ENCODE data around the gene ARL15. TPM values are rescaled to one million over a fixed set of nuclear protein-coding genes. Genes with fewer than 3 reads are reported as not detected.

Gene ARL15
- total RNA-seq, 2 experiments from 2014 or later, result 10.6 to 12.3 TPM

- no peak overlapping the region for H3K27ac Mint-ChIP-seq
- ChIA-PET CTCF (no interaction called here), POLR2A (no interaction called here)
- no peaks in the 10 kb centered on the region for H3K9me3 Mint-ChIP-seq (ENCODE audit: insufficient read depth)
- H3K27me3 Mint-ChIP-seq (ENCODE audit: low read depth), result no peaks in the 10 kb centered on the region
- H3K4me1 Mint-ChIP-seq (ENCODE audit: low read depth), result no peaks in the 10 kb centered on the region
- DNase-seq (no peak), ATAC-seq (no peak)
- H3K36me3 Mint-ChIP-seq (ENCODE audit: low read depth), result no peaks in the 10 kb centered on the region
- no peak overlapping the region for H3K4me3 Mint-ChIP-seq
Measured at GRCh38 chr5:54156577-54156976, 153.8 kb downstream of the ARL15 start.

GRCh38 chr5:54150841-54151240, 159.5 kb downstream of the ARL15 start:
- Mint-ChIP-seq H3K27me3 (ENCODE audit: low read depth) (no peaks in the 10 kb centered on the region), H3K4me3 (no peak overlapping the region), H3K36me3 (ENCODE audit: low read depth) (no peaks in the 10 kb centered on the region), H3K27ac (no peak overlapping the region), H3K4me1 (ENCODE audit: low read depth) (no peaks in the 10 kb centered on the region), H3K9me3 (ENCODE audit: insufficient read depth) (no peaks in the 10 kb centered on the region)
- CTCF ChIA-PET, result no interaction called here
- ATAC-seq, result no peak
- POLR2A ChIA-PET, result no interaction called here
- no peak for DNase-seq

GRCh38 chr5:54148858-54149257, 161.5 kb downstream of the ARL15 start:
- POLR2A ChIA-PET, result no interaction called here
- Mint-ChIP-seq H3K4me1 (ENCODE audit: low read depth) (no peaks in the 10 kb centered on the region), H3K9me3 (ENCODE audit: insufficient read depth) (no peaks in the 10 kb centered on the region), H3K27ac (no peak overlapping the region), H3K27me3 (ENCODE audit: low read depth) (no peaks in the 10 kb centered on the region), H3K36me3 (ENCODE audit: low read depth) (no peaks in the 10 kb centered on the region), H3K4me3 (no peak overlapping the region)
- CTCF ChIA-PET, result no interaction called here
- no peak for DNase-seq
- no peak for ATAC-seq

GRCh38 chr5:54148067-54148845, 162.1 kb downstream of the ARL15 start:
- H3K4me3 Mint-ChIP-seq, result no peak overlapping the region
- CTCF ChIA-PET, result interaction anchor here (0.5 kb wide), 1 partner anchor 327 kb away, joined by 3 read pairs; no protein-coding TSS in a partner anchor
- H3K36me3 Mint-ChIP-seq (ENCODE audit: low read depth), result no peaks in the 10 kb centered on the region
- DNase-seq (no peak), ATAC-seq (no peak)
- no peaks in the 10 kb centered on the region for H3K9me3 Mint-ChIP-seq (ENCODE audit: insufficient read depth)
- no peak overlapping the region for H3K27ac Mint-ChIP-seq
- H3K27me3 Mint-ChIP-seq (ENCODE audit: low read depth), result no peaks in the 10 kb centered on the region
- POLR2A ChIA-PET, result no interaction called here
- H3K4me1 Mint-ChIP-seq (ENCODE audit: low read depth), result no peaks in the 10 kb centered on the region

GRCh38 chr5:54146916-54147315, 163.5 kb downstream of the ARL15 start:
- POLR2A ChIA-PET, result no interaction called here
- no peaks in the 10 kb centered on the region for H3K36me3 Mint-ChIP-seq (ENCODE audit: low read depth)
- H3K9me3 Mint-ChIP-seq (ENCODE audit: insufficient read depth), result no peaks in the 10 kb centered on the region
- CTCF ChIA-PET, result no interaction called here
- no peaks in the 10 kb centered on the region for H3K4me1 Mint-ChIP-seq (ENCODE audit: low read depth)
- no peak overlapping the region for H3K27ac Mint-ChIP-seq
- ATAC-seq (no peak), DNase-seq (no peak)
- H3K4me3 Mint-ChIP-seq, result no peak overlapping the region
- H3K27me3 Mint-ChIP-seq (ENCODE audit: low read depth), result no peaks in the 10 kb centered on the region

- Mint-ChIP-seq H3K4me1 (ENCODE audit: low read depth) (no peaks in the 10 kb centered on the region), H3K27ac (no peak overlapping the region)
- CTCF ChIA-PET, result no interaction called here
Measured at GRCh38 chr5:54146390-54146789, 164.0 kb downstream of the ARL15 start.

GRCh38 chr5:54140247-54140840, 170.0 kb downstream of the ARL15 start:
- no peaks in the 10 kb centered on the region for H3K4me1 Mint-ChIP-seq (ENCODE audit: low read depth)
- H3K27ac Mint-ChIP-seq, result no peak overlapping the region
- POLR2A ChIA-PET, result no interaction called here
- no peaks in the 10 kb centered on the region for H3K9me3 Mint-ChIP-seq (ENCODE audit: insufficient read depth)
- no peak overlapping the region for H3K4me3 Mint-ChIP-seq
- H3K36me3 Mint-ChIP-seq (ENCODE audit: low read depth), result no peaks in the 10 kb centered on the region
- no peaks in the 10 kb centered on the region for H3K27me3 Mint-ChIP-seq (ENCODE audit: low read depth)
- DNase-seq (no peak), ATAC-seq (no peak)
- CTCF ChIA-PET, result no interaction called here

More at GRCh38 chr5:54146390-54146789, 164.0 kb downstream of the ARL15 start:
- POLR2A ChIA-PET, result interaction anchor here (0.5 kb wide), 1 partner anchor 106 kb away, joined by 3 read pairs; no protein-coding TSS in a partner anchor
- Mint-ChIP-seq H3K27me3 (ENCODE audit: low read depth) (no peaks in the 10 kb centered on the region), H3K9me3 (ENCODE audit: insufficient read depth) (no peaks in the 10 kb centered on the region), H3K4me3 (no peak overlapping the region), H3K36me3 (ENCODE audit: low read depth) (no peaks in the 10 kb centered on the region)
- no peak for DNase-seq
- ATAC-seq, result no peak

GRCh38 chr5:54136516-54137440, 173.6 kb downstream of the ARL15 start:
- CTCF ChIA-PET, result no interaction called here
- no peak for DNase-seq
- Mint-ChIP-seq H3K4me3 (no peak overlapping the region), H3K27me3 (ENCODE audit: low read depth) (no peaks in the 10 kb centered on the region), H3K27ac (no peak overlapping the region), H3K36me3 (ENCODE audit: low read depth) (no peaks in the 10 kb centered on the region), H3K4me1 (ENCODE audit: low read depth) (no peaks in the 10 kb centered on the region), H3K9me3 (ENCODE audit: insufficient read depth) (no peaks in the 10 kb centered on the region)
- ATAC-seq, result no peak
- POLR2A ChIA-PET, result interaction anchor here (0.7 kb wide), 2 partner anchors 18 to 159 kb away, joined by 3 read pairs; no protein-coding TSS in a partner anchor

- POLR2A ChIA-PET, result no interaction called here
- Mint-ChIP-seq H3K27me3 (ENCODE audit: low read depth) (no peaks in the 10 kb centered on the region), H3K9me3 (ENCODE audit: insufficient read depth) (no peaks in the 10 kb centered on the region), H3K4me1 (ENCODE audit: low read depth) (no peaks in the 10 kb centered on the region), H3K36me3 (ENCODE audit: low read depth) (no peaks in the 10 kb centered on the region), H3K27ac (no peak overlapping the region), H3K4me3 (no peak overlapping the region)
- DNase-seq, result no peak
- CTCF ChIA-PET, result no interaction called here
- ATAC-seq, result no peak
Measured at GRCh38 chr5:54135042-54135441, 175.3 kb downstream of the ARL15 start.

- DNase-seq (no peak), ATAC-seq (no peak)
- H3K27me3 Mint-ChIP-seq (ENCODE audit: low read depth), result no peaks in the 10 kb centered on the region
- H3K27ac Mint-ChIP-seq, result no peak overlapping the region
- no peaks in the 10 kb centered on the region for H3K36me3 Mint-ChIP-seq (ENCODE audit: low read depth)
- no peaks in the 10 kb centered on the region for H3K9me3 Mint-ChIP-seq (ENCODE audit: insufficient read depth)
- H3K4me1 Mint-ChIP-seq (ENCODE audit: low read depth), result no peaks in the 10 kb centered on the region
- ChIA-PET CTCF (interaction anchor here (0.7 kb wide), 1 partner anchor 34 kb away, joined by 3 read pairs; no protein-coding TSS in a partner anchor), POLR2A (no interaction called here)
- H3K4me3 Mint-ChIP-seq, result no peak overlapping the region
Measured at GRCh38 chr5:54133917-54134316, 176.5 kb downstream of the ARL15 start.

GRCh38 chr5:54120473-54120872, 189.9 kb downstream of the ARL15 start:
- H3K36me3 Mint-ChIP-seq (ENCODE audit: low read depth), result no peaks in the 10 kb centered on the region
- no peak for DNase-seq
- ChIA-PET CTCF (no interaction called here), POLR2A (no interaction called here)
- H3K4me1 Mint-ChIP-seq (ENCODE audit: low read depth), result no peaks in the 10 kb centered on the region
- no peak overlapping the region for H3K4me3 Mint-ChIP-seq
- no peaks in the 10 kb centered on the region for H3K9me3 Mint-ChIP-seq (ENCODE audit: insufficient read depth)
- no peaks in the 10 kb centered on the region for H3K27me3 Mint-ChIP-seq (ENCODE audit: low read depth)
- no peak overlapping the region for H3K27ac Mint-ChIP-seq
- ATAC-seq, result no peak

- H3K4me1 Mint-ChIP-seq (ENCODE audit: low read depth), result no peaks in the 10 kb centered on the region
- no peaks in the 10 kb centered on the region for H3K36me3 Mint-ChIP-seq (ENCODE audit: low read depth)
- no peak overlapping the region for H3K4me3 Mint-ChIP-seq
- H3K27ac Mint-ChIP-seq, result no peak overlapping the region
- H3K27me3 Mint-ChIP-seq (ENCODE audit: low read depth), result no peaks in the 10 kb centered on the region
- DNase-seq (no peak), ATAC-seq (no peak)
- ChIA-PET CTCF (no interaction called here), POLR2A (no interaction called here)
- H3K9me3 Mint-ChIP-seq (ENCODE audit: insufficient read depth), result no peaks in the 10 kb centered on the region
Measured at GRCh38 chr5:54117957-54118356, 192.4 kb downstream of the ARL15 start.
